Liver (tissue), 9 donors: ENCODE data around the gene AATK. TPM values are rescaled to one million over a fixed set of nuclear protein-coding genes. Genes with fewer than 3 reads are reported as not detected.

Source experiments
- DNase-seq: peaks from one replicate; pipeline ENCODE4 v3.0.0-alpha.2; 2017; ENCODE audit warnings: low spot score
- H3K27ac ChIP-seq, 2 donors: one replicate each; pipeline ENCODE4 v1.7.0; 2013; ENCODE audit warnings: inconsistent platforms in 2 of 2, low read length in 2 of 2, control low read depth in 1 of 2, low read depth in 1 of 2, mild to moderate bottlenecking in 1 of 2
- H3K27me3 ChIP-seq, 4 donors: one replicate each; pipeline versions ENCODE4 v1.6.1 to v1.7.0; 2013; ENCODE audit warnings: low read length in 3 of 4, inconsistent platforms in 1 of 4, mild to moderate bottlenecking in 1 of 4, moderate library complexity in 1 of 4; ENCODE audit not compliant: control insufficient read depth in 4 of 4, insufficient read depth in 4 of 4
- H3K36me3 ChIP-seq, 4 donors: one replicate each; pipeline versions ENCODE4 v1.6.1 to v1.7.0; 2013; ENCODE audit warnings: low read length in 3 of 4, mild to moderate bottlenecking in 3 of 4, low read depth in 1 of 4, moderate library complexity in 1 of 4; ENCODE audit not compliant: control insufficient read depth in 4 of 4, insufficient read depth in 3 of 4
- H3K4me1 ChIP-seq, 4 donors: one replicate each; pipeline versions ENCODE4 v1.6.1 to v1.7.0; 2013; ENCODE audit warnings: low read length in 3 of 4, mild to moderate bottlenecking in 3 of 4, moderate library complexity in 1 of 4; ENCODE audit not compliant: control insufficient read depth in 4 of 4, insufficient read depth in 4 of 4
- H3K4me3 ChIP-seq, 3 donors: one replicate each; pipeline versions ENCODE4 v1.6.1 to v1.7.0; 2013; ENCODE audit warnings: low read length in 3 of 3, control low read depth in 1 of 3, low read depth in 1 of 3, mild to moderate bottlenecking in 1 of 3
- H3K9ac ChIP-seq, 2 donors: one replicate each; pipeline ENCODE4 v1.7.0; 2013; ENCODE audit warnings: low read length in 2 of 2, mild to moderate bottlenecking in 2 of 2, moderate library complexity in 2 of 2, control low read depth in 1 of 2, low read depth in 1 of 2
- H3K9me3 ChIP-seq, 4 donors: one replicate each; pipeline versions ENCODE4 v1.6.1 to v1.7.0; 2013; ENCODE audit warnings: low read length in 3 of 4; ENCODE audit not compliant: control insufficient read depth in 4 of 4
- EGR1 ChIP-seq, 2 donors: IDR thresholded peaks; 2 replicates each; pipeline ENCODE4 v1.6.1; 2016 to 2018; ENCODE audit warnings: antibody characterized with exemption in 2 of 2, low read depth in 2 of 2
- FOXA1 ChIP-seq: IDR thresholded peaks from 2 replicates; pipeline ENCODE4 v1.6.1; 2016; ENCODE audit warnings: antibody characterized with exemption
- FOXA2 ChIP-seq: IDR thresholded peaks from 2 replicates; pipeline ENCODE4 v1.6.1; 2016; ENCODE audit warnings: antibody characterized with exemption
- GABPA ChIP-seq, 2 donors: IDR thresholded peaks in 1 of 2; conservative IDR thresholded peaks in 1 of 2; 2 replicates each; pipeline ENCODE4 v1.6.1; 2016; ENCODE audit warnings: antibody characterized with exemption in 2 of 2, mild to moderate bottlenecking in 1 of 2, moderate library complexity in 1 of 2
- HNF4A ChIP-seq, 2 donors: conservative IDR thresholded peaks; 2 replicates each; pipeline ENCODE4 v1.6.1; 2016; ENCODE audit warnings: antibody characterized with exemption in 2 of 2, mild to moderate bottlenecking in 2 of 2
- HNF4G ChIP-seq: IDR thresholded peaks from 2 replicates; pipeline ENCODE4 v1.6.1; 2016; ENCODE audit warnings: antibody characterized with exemption
- JUND ChIP-seq, 2 donors: IDR thresholded peaks; 2 replicates each; pipeline ENCODE4 v1.6.1; 2016; ENCODE audit warnings: antibody characterized with exemption in 2 of 2
- NR2F2 ChIP-seq: IDR thresholded peaks from 2 replicates; pipeline ENCODE4 v1.6.1; 2016; ENCODE audit warnings: antibody characterized with exemption
- RAD21 ChIP-seq, 2 donors: IDR thresholded peaks; 2 replicates each; pipeline ENCODE4 v1.6.1; 2016; ENCODE audit warnings: antibody characterized with exemption in 2 of 2, mild to moderate bottlenecking in 2 of 2
- RXRA ChIP-seq, 2 donors: IDR thresholded peaks; 2 replicates each; pipeline ENCODE4 v1.6.1; 2017 to 2018; ENCODE audit warnings: antibody characterized with exemption in 2 of 2, mild to moderate bottlenecking in 1 of 2
- SP1 ChIP-seq: IDR thresholded peaks from 2 replicates; pipeline ENCODE4 v1.6.1; 2018; ENCODE audit warnings: antibody characterized with exemption, mild to moderate bottlenecking
- TAF1 ChIP-seq: conservative IDR thresholded peaks from 2 replicates; pipeline ENCODE4 v1.6.1; 2016; ENCODE audit warnings: antibody characterized with exemption, mild to moderate bottlenecking
- YY1 ChIP-seq: IDR thresholded peaks from 2 replicates; pipeline ENCODE4 v1.6.1; 2016; ENCODE audit warnings: antibody characterized with exemption, mild to moderate bottlenecking
- WGBS: extraction: QIAGEN DNeasy Blood & Tissue Kit; methylation state at CpG from one replicate; pipeline ENCODE4 v1.1.7; 2013; 5-methylcytosine and 5-hydroxymethylcytosine counted together
- polyA plus RNA-seq, 2 donors: library from polyadenylated mRNA; stranded (reverse) in 1 of 2; unstranded in 1 of 2; fragments of 200-250 nt in 1 of 2; fragments of >200 nt in 1 of 2; fragmentation: Nextera tagmentation in 1 of 2; extraction: Ambion mirVana in 1 of 2; gene quantifications; one replicate each; pipeline versions ENCODE4 v1.2.1 to v1.2.3, GENCODE V29; 2013 to 2015
- total RNA-seq, 2 donors: library from RNA; depleted of rRNA; stranded (reverse); fragments of >200 nt; gene quantifications; one replicate each; pipeline ENCODE4 v1.2.3, GENCODE V29; 2014
- TF ChIP-seq, protein P1 (sequence below): fragments of 150-350 bp; IDR thresholded peaks from 2 replicates; pipeline ENCODE4 v1.5.1; 2017; ENCODE audit warnings: improper control_type of control experiment, low read depth, low read length; ENCODE audit not compliant: missing input control
- TF ChIP-seq, protein P2 (sequence below): IDR thresholded peaks from 2 replicates; pipeline ENCODE4 v1.6.1; 2016; ENCODE audit warnings: antibody characterized with exemption
- TF ChIP-seq, protein P3 (sequence below): IDR thresholded peaks from 2 replicates; pipeline ENCODE4 v1.6.1; 2016; ENCODE audit warnings: antibody characterized with exemption
- donor health status: healthy.
- donor health status: healthy.
- donor health status: healthy.
- donor health status: healthy.
- donor health status: healthy.

The AATK gene, protein sequence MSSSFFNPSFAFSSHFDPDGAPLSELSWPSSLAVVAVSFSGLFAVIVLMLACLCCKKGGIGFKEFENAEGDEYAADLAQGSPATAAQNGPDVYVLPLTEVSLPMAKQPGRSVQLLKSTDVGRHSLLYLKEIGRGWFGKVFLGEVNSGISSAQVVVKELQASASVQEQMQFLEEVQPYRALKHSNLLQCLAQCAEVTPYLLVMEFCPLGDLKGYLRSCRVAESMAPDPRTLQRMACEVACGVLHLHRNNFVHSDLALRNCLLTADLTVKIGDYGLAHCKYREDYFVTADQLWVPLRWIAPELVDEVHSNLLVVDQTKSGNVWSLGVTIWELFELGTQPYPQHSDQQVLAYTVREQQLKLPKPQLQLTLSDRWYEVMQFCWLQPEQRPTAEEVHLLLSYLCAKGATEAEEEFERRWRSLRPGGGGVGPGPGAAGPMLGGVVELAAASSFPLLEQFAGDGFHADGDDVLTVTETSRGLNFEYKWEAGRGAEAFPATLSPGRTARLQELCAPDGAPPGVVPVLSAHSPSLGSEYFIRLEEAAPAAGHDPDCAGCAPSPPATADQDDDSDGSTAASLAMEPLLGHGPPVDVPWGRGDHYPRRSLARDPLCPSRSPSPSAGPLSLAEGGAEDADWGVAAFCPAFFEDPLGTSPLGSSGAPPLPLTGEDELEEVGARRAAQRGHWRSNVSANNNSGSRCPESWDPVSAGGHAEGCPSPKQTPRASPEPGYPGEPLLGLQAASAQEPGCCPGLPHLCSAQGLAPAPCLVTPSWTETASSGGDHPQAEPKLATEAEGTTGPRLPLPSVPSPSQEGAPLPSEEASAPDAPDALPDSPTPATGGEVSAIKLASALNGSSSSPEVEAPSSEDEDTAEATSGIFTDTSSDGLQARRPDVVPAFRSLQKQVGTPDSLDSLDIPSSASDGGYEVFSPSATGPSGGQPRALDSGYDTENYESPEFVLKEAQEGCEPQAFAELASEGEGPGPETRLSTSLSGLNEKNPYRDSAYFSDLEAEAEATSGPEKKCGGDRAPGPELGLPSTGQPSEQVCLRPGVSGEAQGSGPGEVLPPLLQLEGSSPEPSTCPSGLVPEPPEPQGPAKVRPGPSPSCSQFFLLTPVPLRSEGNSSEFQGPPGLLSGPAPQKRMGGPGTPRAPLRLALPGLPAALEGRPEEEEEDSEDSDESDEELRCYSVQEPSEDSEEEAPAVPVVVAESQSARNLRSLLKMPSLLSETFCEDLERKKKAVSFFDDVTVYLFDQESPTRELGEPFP (N-terminal part only)
- total RNA-seq (1 to 10 TPM in 1 of 2 donors, under 1 TPM in 1; 0.79 to 2.3 TPM), polyA plus RNA-seq (under 1 TPM; 0.24 to 0.45 TPM)

DNA sequence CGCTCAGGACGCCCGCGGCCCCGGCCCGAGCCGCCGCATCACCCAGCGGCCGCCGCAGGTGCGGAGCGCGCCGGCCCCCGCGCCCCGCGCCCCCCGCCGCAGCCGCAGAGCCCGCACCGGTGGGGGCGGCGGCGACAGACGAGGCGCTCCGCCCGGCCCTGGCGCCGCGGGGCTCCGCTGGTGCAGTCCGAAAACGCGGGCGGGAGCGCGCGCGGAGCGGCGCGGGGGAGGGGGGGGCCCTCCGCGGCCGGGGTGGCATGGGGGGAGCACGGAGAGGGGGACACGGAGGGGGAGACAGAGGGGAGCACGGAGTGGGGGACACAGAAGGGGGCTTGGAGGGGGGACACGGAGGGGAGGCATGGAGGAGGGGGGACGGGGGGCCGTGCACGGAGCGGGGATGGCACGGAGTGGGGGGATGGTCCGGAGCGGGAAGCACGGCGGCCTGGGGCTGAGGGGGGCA lies at the start of gene AATK:
Gene AATK (minus strand): TSS at position 189 of the 460 bp plus-strand sequence. CDS start 229 bp downstream, outside the sequence.
- no peaks in the 10 kb centered on the region for H3K27me3 ChIP-seq
- H3K27ac ChIP-seq = no peak within 1 kb of the TSS
- H3K4me1 ChIP-seq = peaks cover 0 to 10% (median 2%) of the 10 kb centered on the region in 4 donors
- WGBS = 2% methylated on average over 62 of the region's 62 CpGs
- H3K4me3 ChIP-seq = peak within 1 kb of the TSS in 1 of 3 donors; percentile 43
- no peaks in the 10 kb centered on the region for H3K36me3 ChIP-seq
- DNase-seq = no peak
- H3K9me3 ChIP-seq = no peaks in the 10 kb centered on the region
- TF ChIP-seq FOXA1 = no peak
- no peak for TF ChIP-seq JUND (IDR thresholded peaks at IDR 0.05)
- TF ChIP-seq RAD21 (IDR thresholded peaks at IDR 0.05) = no peak
- TF ChIP-seq, protein P1, sequence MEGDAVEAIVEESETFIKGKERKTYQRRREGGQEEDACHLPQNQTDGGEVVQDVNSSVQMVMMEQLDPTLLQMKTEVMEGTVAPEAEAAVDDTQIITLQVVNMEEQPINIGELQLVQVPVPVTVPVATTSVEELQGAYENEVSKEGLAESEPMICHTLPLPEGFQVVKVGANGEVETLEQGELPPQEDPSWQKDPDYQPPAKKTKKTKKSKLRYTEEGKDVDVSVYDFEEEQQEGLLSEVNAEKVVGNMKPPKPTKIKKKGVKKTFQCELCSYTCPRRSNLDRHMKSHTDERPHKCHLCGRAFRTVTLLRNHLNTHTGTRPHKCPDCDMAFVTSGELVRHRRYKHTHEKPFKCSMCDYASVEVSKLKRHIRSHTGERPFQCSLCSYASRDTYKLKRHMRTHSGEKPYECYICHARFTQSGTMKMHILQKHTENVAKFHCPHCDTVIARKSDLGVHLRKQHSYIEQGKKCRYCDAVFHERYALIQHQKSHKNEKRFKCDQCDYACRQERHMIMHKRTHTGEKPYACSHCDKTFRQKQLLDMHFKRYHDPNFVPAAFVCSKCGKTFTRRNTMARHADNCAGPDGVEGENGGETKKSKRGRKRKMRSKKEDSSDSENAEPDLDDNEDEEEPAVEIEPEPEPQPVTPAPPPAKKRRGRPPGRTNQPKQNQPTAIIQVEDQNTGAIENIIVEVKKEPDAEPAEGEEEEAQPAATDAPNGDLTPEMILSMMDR = no peak
- TF ChIP-seq NR2F2 = no peak
- TF ChIP-seq FOXA2 = no peak
- no peak for TF ChIP-seq HNF4A (conservative IDR thresholded peaks at IDR 0.05)
- TF ChIP-seq EGR1 (IDR thresholded peaks at IDR 0.05; ENCODE audit: low read depth in 2 of 2) = no peak
- no peak for TF ChIP-seq GABPA (IDR thresholded peaks at IDR 0.05 in 1 of 2, conservative IDR thresholded peaks at IDR 0.05 in 1 of 2)
- H3K9ac ChIP-seq = no peak within 1 kb of the TSS

DNA sequence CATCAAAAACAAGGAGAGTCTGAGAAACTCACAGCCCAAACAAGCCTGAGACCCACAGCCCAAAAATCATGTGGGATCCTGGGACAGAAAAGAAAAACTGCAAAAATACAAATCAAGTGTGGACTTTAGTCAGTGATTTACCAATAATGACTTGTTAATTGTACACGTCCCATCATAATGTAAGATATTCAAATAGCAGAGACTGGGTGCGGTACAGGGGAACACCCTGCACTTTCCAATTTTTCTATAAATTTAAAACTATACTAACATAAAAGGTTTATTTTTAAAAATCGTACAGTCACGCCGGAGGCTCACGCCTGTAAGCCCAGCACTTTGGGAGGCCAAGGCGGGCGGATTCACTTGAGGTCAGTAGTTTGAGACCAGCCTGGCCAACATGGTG lies 48.0 kb upstream of the AATK start:
- WGBS = 98% methylated on average over 8 of the region's 8 CpGs
- no peak overlapping the region for H3K27ac ChIP-seq
- no peaks in the 10 kb centered on the region for H3K4me1 ChIP-seq
- TF ChIP-seq SP1 = no peak
- no peak for TF ChIP-seq HNF4G
- TF ChIP-seq TAF1 = no peak
- no peak for TF ChIP-seq EGR1 (IDR thresholded peaks at IDR 0.05; ENCODE audit: low read depth in 2 of 2)
- TF ChIP-seq NR2F2 = no peak
- DNase-seq = no peak
- no peaks in the 10 kb centered on the region for H3K36me3 ChIP-seq
- H3K9ac ChIP-seq = no peak overlapping the region
- H3K9me3 ChIP-seq = no peaks in the 10 kb centered on the region
- no peaks in the 10 kb centered on the region for H3K27me3 ChIP-seq
- H3K4me3 ChIP-seq = no peak overlapping the region

DNA sequence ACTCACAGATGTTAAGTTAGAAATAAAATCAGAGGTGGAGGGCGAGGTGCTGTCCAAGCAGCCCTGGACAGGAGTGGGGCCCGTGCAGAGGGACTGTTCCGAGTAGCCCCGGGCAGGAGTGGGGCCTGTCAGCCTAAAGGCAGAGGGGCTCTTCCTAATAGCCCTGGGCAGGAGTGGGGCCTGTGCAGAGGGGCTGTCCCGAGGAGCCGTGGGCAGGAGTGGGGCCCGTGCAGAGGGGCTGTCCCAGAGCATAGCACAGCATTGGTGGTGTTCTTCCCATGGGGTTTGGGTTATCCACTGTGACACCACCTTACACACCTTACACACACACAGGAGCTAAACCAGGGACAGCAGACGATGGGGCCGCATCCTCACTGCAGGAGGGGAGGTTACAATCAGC lies 46.3 kb upstream of the AATK start:
- Histone ChIP-seq H3K4me3 (no peak overlapping the region), H3K27me3 (no peaks in the 10 kb centered on the region), H3K9ac (no peak overlapping the region), H3K4me1 (no peaks in the 10 kb centered on the region), H3K36me3 (no peaks in the 10 kb centered on the region), H3K9me3 (no peaks in the 10 kb centered on the region), H3K27ac (no peak overlapping the region)
- WGBS = 98% methylated on average over 9 of the region's 9 CpGs
- DNase-seq = no peak
- TF ChIP-seq GABPA (IDR thresholded peaks at IDR 0.05 in 1 of 2, conservative IDR thresholded peaks at IDR 0.05 in 1 of 2) (no peak), SP1 (no peak), JUND (IDR thresholded peaks at IDR 0.05) (no peak), EGR1 (IDR thresholded peaks at IDR 0.05; ENCODE audit: low read depth in 2 of 2) (no peak), HNF4G (no peak), RXRA (IDR thresholded peaks at IDR 0.05) (no peak), TAF1 (no peak), FOXA1 (no peak), FOXA2 (no peak), NR2F2 (no peak), YY1 (no peak)
- TF ChIP-seq, protein P1 = no peak
- TF ChIP-seq, protein P2, sequence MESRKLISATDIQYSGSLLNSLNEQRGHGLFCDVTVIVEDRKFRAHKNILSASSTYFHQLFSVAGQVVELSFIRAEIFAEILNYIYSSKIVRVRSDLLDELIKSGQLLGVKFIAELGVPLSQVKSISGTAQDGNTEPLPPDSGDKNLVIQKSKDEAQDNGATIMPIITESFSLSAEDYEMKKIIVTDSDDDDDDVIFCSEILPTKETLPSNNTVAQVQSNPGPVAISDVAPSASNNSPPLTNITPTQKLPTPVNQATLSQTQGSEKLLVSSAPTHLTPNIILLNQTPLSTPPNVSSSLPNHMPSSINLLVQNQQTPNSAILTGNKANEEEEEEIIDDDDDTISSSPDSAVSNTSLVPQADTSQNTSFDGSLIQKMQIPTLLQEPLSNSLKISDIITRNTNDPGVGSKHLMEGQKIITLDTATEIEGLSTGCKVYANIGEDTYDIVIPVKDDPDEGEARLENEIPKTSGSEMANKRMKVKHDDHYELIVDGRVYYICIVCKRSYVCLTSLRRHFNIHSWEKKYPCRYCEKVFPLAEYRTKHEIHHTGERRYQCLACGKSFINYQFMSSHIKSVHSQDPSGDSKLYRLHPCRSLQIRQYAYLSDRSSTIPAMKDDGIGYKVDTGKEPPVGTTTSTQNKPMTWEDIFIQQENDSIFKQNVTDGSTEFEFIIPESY = no peak
- TF ChIP-seq, protein P3, sequence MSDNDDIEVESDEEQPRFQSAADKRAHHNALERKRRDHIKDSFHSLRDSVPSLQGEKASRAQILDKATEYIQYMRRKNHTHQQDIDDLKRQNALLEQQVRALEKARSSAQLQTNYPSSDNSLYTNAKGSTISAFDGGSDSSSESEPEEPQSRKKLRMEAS = no peak
